Stromal cell of bone marrow (primary cell): ENCODE results near the gene PCCA.
A peak's percentile ranks its signal among the peaks of the same experiment; 100 is the strongest.
"Not testable (repeated sequence)": the region's sequence is repeated elsewhere in the genome, so short reads cannot be mapped to it uniquely, and the experiment has no call there.

ENCODE experiments used
- DNase-seq: peaks from one replicate; pipeline ENCODE4 v3.0.0-alpha.2; 2012; ENCODE audit warnings: low read depth

The PCCA gene

GRCh38 chr13:100088644-100089464 lies at the start of gene PCCA:
TSS of gene PCCA (plus strand) at chr13:100089093. CDS start at chr13:100089121, 28 bp downstream.
- DNase-seq: peak; percentile 91

DNA sequence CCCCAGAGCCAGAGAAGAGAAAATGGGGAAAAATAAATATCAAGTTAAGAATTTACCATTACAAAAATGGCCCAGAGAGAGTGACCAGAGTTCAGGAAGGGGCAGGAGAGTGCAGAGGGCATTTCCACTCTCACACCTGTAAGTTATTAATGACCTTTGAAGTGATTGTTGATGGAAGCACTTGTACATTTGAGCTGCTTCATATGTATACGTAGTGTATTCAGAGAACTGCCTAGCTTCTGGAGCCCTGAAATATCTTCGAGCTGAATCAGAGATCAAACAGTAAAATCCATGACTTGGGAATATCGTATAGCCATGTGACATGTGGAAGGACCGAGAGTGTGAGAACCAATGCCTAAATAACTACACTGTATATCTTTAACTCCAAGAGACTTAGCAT lies 49.2 kb upstream of the PCCA start:
- DNase-seq: no peak

- no peak for DNase-seq
Measured at GRCh38 chr13:100040196-100040595, 48.7 kb upstream of the PCCA start.

- no peak for DNase-seq
Measured at GRCh38 chr13:100044936-100045335, 44.0 kb upstream of the PCCA start.

DNA sequence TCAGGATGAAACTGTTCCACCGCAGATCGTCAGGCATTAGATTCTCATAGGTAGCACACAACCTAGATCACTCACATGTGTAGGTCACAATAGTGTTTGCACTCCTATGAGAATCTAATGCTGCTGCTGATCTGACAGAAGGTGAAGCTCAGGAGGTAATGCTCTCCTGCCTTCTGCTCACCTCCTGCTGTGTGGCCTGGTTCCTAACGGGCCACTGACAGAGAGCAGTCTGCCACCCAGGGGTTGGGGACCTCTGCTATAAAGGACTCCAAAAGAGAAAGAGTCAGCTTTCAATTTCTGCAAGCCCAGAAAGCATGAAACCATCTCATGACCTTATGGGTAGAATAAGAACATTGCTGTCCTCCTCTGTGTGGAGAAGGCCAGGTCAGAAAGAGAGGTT lies 43.5 kb upstream of the PCCA start:
- no peak for DNase-seq

DNA sequence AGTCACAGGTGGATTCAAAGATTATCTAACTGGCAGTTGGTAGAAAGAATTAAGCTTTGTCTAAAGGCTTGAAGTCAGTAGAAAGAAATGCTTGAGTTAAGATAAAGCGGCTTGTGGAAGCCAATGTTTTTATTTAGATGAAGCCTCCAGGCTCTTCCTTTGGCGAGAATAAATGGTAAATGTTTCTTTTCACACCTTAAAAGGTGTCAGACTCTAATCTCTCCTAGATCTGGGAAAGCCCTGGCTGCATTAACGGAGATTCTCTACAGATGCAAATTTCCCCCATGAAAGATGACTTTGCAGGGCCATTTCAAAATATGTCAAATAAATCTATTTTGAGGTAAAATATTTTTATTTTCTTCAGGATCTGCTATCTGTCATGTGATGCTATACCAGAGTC lies 37.8 kb upstream of the PCCA start:
- DNase-seq: no peak

DNA sequence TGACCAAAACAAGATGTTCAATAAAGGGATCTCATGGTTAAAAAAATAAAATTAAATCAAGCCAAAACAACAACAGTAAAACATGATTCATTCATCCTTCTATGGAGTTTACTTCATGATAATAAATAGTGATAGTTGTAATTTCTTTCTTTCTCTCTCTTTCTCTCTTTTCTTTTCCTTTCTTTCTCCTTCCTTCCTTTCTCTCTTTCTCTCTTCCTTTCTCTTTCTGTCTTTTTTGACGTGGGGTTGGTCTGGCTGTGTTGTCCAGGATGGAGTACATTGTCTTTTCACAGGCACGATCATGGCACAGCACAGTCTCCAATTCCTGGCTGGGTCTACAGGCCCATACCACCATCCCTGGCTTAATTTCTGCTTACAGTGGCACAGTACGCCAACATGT lies 29.1 kb upstream of the PCCA start:
- DNase-seq: no peak

DNA sequence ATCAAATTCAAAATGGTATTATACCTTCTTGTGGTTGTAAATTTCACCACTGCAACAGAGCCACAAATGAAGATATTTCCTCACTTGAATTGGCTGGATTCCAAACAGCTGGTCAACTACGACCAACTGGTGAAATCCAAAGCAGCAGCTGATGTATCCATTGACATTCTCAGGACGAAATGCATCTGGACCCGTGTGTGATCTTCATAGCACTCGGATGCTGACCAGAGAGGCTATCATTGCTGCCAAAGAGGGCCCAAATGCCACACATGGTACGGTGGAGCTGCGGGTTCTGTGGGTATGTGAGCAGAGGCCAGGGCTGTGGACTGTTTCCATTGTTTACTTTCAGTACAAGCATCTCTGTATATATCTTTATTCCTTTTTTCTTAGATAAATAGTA lies 25.6 kb upstream of the PCCA start:
- DNase-seq: no peak

DNA sequence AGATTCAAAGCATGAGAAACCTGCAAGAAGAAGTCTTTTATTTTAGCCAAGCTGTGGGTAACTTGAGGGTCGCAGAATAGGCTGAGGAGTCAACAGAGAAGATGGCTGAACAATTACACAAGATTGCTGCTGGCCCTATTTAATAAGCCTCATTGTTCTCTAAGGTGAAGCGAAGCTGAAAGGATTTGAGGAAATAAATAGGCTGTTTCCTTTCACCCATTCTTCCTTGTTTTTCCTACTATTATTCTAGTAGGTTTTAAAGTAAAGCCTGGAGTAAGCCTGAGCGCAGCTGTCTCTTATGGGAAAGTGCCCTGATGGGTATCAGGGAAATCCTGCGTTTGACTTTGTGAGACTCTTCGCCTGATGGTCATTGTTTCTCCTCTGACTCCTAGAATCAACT lies 25.0 kb upstream of the PCCA start:
- no peak for DNase-seq

- no peak for DNase-seq
Measured at GRCh38 chr13:100068133-100068931, 20.6 kb upstream of the PCCA start.

GRCh38 chr13:100069278-100069677 lies 19.6 kb upstream of the PCCA start:
- DNase-seq: peak; percentile 25

- peak; percentile 1 for DNase-seq
Measured at GRCh38 chr13:100075700-100076587, 12.9 kb upstream of the PCCA start.

DNA sequence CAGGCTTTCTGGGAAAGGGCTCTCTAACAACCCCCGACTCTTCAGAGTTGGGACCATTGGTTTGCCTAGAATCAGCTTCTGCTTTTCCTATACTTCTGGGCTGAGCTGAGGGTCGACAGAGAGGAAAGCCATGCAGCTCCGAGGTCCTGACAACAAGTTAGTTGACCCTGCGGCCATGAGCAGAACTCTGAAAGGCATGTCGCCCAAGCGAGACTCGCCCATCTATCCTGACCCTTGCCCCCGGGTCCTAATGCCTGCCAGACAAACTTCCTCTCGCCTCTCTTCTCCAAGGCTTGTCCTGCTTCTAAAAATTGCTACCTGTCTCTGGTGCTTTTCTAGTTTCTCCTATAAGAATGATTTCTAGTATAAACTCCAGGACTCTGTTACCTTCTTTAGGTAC lies 9.9 kb upstream of the PCCA start:
- not testable (repeated sequence) for DNase-seq

GRCh38 chr13:100083401-100083800 lies 5.5 kb upstream of the PCCA start:
- not testable (repeated sequence) for DNase-seq

GRCh38 chr13:100088273-100088643 lies 635 bp upstream of the PCCA start:
- no peak for DNase-seq

DNA sequence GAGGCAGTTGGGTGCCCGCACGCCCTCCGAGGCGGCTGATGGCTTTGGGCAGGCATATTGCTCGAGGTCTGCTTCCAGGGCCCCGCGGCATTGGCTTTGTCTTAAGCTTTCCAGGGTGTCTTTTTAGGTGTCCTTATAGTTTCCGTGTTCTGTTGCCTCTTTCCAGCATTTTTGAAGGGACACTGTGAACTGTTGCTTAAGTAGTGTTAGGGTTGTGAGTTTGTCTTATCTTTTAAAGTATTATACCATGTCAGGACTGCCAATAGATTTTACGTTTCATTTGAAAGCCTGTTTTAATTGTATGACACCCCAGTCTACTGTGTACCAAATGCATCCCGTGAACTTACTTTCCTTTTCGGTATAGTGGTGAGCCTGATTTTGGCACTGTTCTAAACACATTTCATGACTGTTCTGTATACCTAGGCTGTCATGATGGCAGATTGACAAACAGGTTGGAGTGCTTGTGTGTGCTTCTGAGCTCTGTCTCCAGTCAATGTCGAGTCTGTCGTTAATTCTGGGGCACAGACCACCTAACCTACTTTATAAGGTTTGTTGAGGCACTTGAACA lies 656 bp downstream of the PCCA start:
- DNase-seq: no peak

GRCh38 chr13:100090861-100091260 lies 2.0 kb downstream of the PCCA start:
- no peak for DNase-seq

DNA sequence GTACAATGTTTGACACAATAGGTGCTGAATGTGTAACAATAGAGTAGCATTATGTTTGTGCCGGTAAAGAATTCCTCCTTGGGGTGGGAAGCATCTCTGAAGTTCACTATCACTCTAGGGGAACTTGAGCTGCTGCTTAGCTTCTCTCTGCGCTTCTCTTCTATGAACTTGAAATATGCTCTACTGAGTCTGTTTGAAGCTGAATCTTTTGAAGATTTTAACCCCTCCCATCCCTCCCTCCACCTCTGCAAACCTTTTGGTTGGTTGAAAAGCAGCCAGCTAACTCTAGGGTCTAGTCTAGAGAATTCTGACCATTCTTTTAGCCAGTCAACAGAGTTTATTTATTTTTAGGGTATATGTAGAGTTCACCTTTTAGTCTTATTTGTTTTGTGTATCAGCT lies 2.5 kb downstream of the PCCA start:
- no peak for DNase-seq

- not testable (repeated sequence) for DNase-seq
Measured at GRCh38 chr13:100092273-100092672, 3.4 kb downstream of the PCCA start.

DNA sequence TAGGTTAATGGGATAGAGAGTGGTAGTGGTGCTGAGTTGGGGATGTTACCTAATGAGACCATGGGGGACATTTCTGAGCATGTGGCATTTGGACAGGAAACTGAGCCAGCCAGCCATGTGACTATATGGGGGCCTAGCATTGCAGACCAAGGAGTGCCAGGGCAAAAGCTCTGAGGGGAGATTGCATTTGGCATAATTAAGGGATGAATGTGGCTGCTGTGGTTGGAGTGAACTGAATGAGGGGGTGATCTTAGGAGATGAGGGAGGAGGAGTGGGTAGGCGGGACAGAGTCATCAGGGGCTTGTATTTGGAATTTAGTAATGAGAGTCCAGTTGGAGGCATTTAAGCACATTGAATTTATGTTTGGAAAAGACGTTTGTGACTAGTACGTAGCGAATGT lies 6.6 kb downstream of the PCCA start:
- no peak for DNase-seq

- no peak for DNase-seq
Measured at GRCh38 chr13:100096526-100096925, 7.6 kb downstream of the PCCA start.

- no peak for DNase-seq
Measured at GRCh38 chr13:100097821-100098220, 8.9 kb downstream of the PCCA start.
